GM12878 (cell line): ENCODE results near the gene CDH18. TPM values are rescaled to one million over a fixed set of nuclear protein-coding genes. Genes with fewer than 3 reads are reported as not detected.

Experiments
- ATAC-seq: fragments of 200-7000 bp; cut with Tn5 transposase; 3 replicates; pipeline ENCODE4 v1.9.1; 2020; ENCODE audit warnings: mild to moderate bottlenecking, moderate library complexity
- BruUV-seq: library from RNA; stranded (reverse); fragments of 400-500 nt; replicated peaks from 2 replicates; lab custom pipeline; 2021; lab: Mats Ljungman, UMichigan
- CTCF ChIA-PET: fragments of 300-600 bp; sonication (Branson Sonifier 250); formaldehyde crosslinking; extraction: SDS; loops from one replicate; lab custom pipeline; 2021; ENCODE audit warnings: inconsistent platforms; lab: Yijun Ruan, JAX
- POLR2A ChIA-PET: fragments of 350-600 bp; formaldehyde crosslinking; extraction: SDS; loops from one replicate; lab custom pipeline; 2021; ENCODE audit warnings: inconsistent platforms; lab: Charles Lee
- RAD21 ChIA-PET: fragments of 300-600 bp; sonication (Branson Sonifier 250); formaldehyde crosslinking; loops from one replicate; lab custom pipeline; 2023; ENCODE audit warnings: antibody characterized with exemption; ENCODE audit not compliant: unreplicated experiment; lab: Charles Lee
- SMC1A ChIA-PET: fragments of 300-600 bp; sonication (Branson Sonifier 250); formaldehyde crosslinking; loops from one replicate; lab custom pipeline; 2023; ENCODE audit not compliant: unreplicated experiment, uncharacterized antibody; lab: Charles Lee
- DNase-seq: peaks from one replicate; pipeline ENCODE4 v3.0.0-alpha.2; 2011; ENCODE audit warnings: low read depth, low spot score
- FAIRE-seq: peaks from 3 replicates; lab custom pipeline; 2011; peaks lifted over from hg19 to GRCh38; lab: Jason Lieb, UNC
- H2AFZ ChIP-seq: 2 replicates; pipeline ENCODE4 v1.6.0; 2011; ENCODE audit warnings: low read depth, low read length, control low read depth; ENCODE audit not compliant: control insufficient read depth
- H3K27ac ChIP-seq: 2 replicates; pipeline ENCODE4 v1.5.1; 2011; ENCODE audit warnings: control low read depth; ENCODE audit not compliant: control insufficient read depth, insufficient read depth
- H3K27me3 ChIP-seq, 2 experiments: replicated peaks in 1 of 2; 2 replicates each; pipeline versions ENCODE4 v1.6.0 to v1.6.1; 2011; ENCODE audit warnings: low read length in 1 of 2; ENCODE audit not compliant: control insufficient read depth in 2 of 2, insufficient read depth in 2 of 2
- H3K36me3 ChIP-seq, 2 experiments: 2 replicates each; pipeline ENCODE4 v1.5.1; 2011; ENCODE audit warnings: low read length in 1 of 2; ENCODE audit not compliant: control insufficient read depth in 2 of 2, insufficient read depth in 2 of 2
- H3K4me1 ChIP-seq: 2 replicates; pipeline ENCODE4 v1.6.1; 2011; ENCODE audit warnings: mild to moderate bottlenecking, low read length, moderate library complexity, mixed read lengths; ENCODE audit not compliant: control insufficient read depth, insufficient read depth
- H3K4me2 ChIP-seq: 2 replicates; pipeline ENCODE4 v1.6.0; 2011; ENCODE audit warnings: control low read depth; ENCODE audit not compliant: control insufficient read depth, insufficient read depth
- H3K4me3 ChIP-seq: fragments of 200-600 bp; sonication (generic); 2 replicates; pipeline ENCODE4 v1.5.1; 2016
- H3K79me2 ChIP-seq: 2 replicates; pipeline ENCODE4 v1.6.0; 2011; ENCODE audit warnings: low read length; ENCODE audit not compliant: control insufficient read depth, insufficient read depth
- H3K9ac ChIP-seq: 2 replicates; pipeline ENCODE4 v1.8.0; 2011; ENCODE audit warnings: low read length, control low read depth, mixed read lengths; ENCODE audit not compliant: control insufficient read depth, insufficient read depth
- H3K9me3 ChIP-seq: replicated peaks from 3 replicates; pipeline ENCODE4 v1.5.1; 2011; ENCODE audit warnings: mild to moderate bottlenecking, low read length; ENCODE audit not compliant: control insufficient read depth, insufficient read depth
- H4K20me1 ChIP-seq: 2 replicates; pipeline ENCODE4 v1.6.0; 2011; ENCODE audit not compliant: control insufficient read depth, insufficient read depth
- BCL3 ChIP-seq: IDR thresholded peaks from 2 replicates; pipeline ENCODE4 v1.6.1; 2011; ENCODE audit warnings: borderline replicate concordance, low read depth, mild to moderate bottlenecking, moderate library complexity, low read length; ENCODE audit not compliant: insufficient read depth, poor library complexity, severe bottlenecking
- CEBPZ ChIP-seq: fragments of 150-350 bp; IDR thresholded peaks from 2 replicates; pipeline ENCODE4 v1.6.1; 2016; ENCODE audit warnings: low read depth, low read length
- CREM ChIP-seq: IDR thresholded peaks from 2 replicates; pipeline ENCODE4 v1.6.1; 2014; ENCODE audit warnings: antibody characterized with exemption, low read depth
- KLF5 ChIP-seq: fragments of 450-650 bp; IDR thresholded peaks from 2 replicates; pipeline ENCODE4 v1.6.1; 2014; ENCODE audit warnings: mild to moderate bottlenecking; ENCODE audit not compliant: partially characterized antibody
- MYC ChIP-seq: IDR thresholded peaks from 2 replicates; pipeline ENCODE4 v1.6.1; 2011; ENCODE audit warnings: mild to moderate bottlenecking, low read length, moderate library complexity, inconsistent platforms; ENCODE audit not compliant: insufficient read depth, insufficient replicate concordance, insufficient read length, severe bottlenecking
- NFXL1 ChIP-seq: fragments of 450-650 bp; IDR thresholded peaks from 2 replicates; pipeline ENCODE4 v1.6.1; 2017; ENCODE audit warnings: antibody characterized with exemption, mild to moderate bottlenecking, borderline replicate concordance
- PKNOX1 ChIP-seq: fragments of 450-650 bp; IDR thresholded peaks from 2 replicates; pipeline ENCODE4 v1.6.1; 2016; ENCODE audit warnings: mild to moderate bottlenecking
- RAD21 ChIP-seq: IDR thresholded peaks from 2 replicates; pipeline ENCODE4 v1.6.1; 2011; ENCODE audit warnings: mild to moderate bottlenecking, low read depth, low read length, moderate library complexity; ENCODE audit not compliant: insufficient read depth
- RCOR1 ChIP-seq: conservative IDR thresholded peaks from 2 replicates; pipeline ENCODE4 v1.6.1; 2012; ENCODE audit warnings: low read depth, low read length, improper control_type of control experiment
- SMAD1 ChIP-seq: fragments of 450-650 bp; IDR thresholded peaks from 2 replicates; pipeline ENCODE4 v1.6.1; 2018; ENCODE audit warnings: mild to moderate bottlenecking, low read depth; ENCODE audit not compliant: partially characterized antibody
- SUZ12 ChIP-seq: fragments of 200-600 bp; sonication (generic); IDR thresholded peaks from one replicate; pipeline ENCODE4 v1.6.1; 2018; ENCODE audit warnings: antibody characterized with exemption, mild to moderate bottlenecking; ENCODE audit not compliant: unreplicated experiment
- ZNF687 ChIP-seq: fragments of 450-650 bp; IDR thresholded peaks from 2 replicates; pipeline ENCODE4 v1.6.1; 2017; ENCODE audit warnings: mild to moderate bottlenecking, moderate library complexity
- WGBS: methylation state at CpG from one replicate; pipeline ENCODE4 v1.1.6; 2016; ENCODE audit warnings: low lambda C conversion rate; ENCODE audit not compliant: insufficient replicate concordance, insufficient coverage; ENCODE audit errors: missing lambda C conversion rate; 5-methylcytosine and 5-hydroxymethylcytosine counted together
- in situ Hi-C: fragments of 300-500 bp; cut with MboI; formaldehyde crosslinking; loops from 9 replicates; pipeline ENCODE4 v1.14.3; 2018; ENCODE audit warnings: mixed read lengths
- intact Hi-C: fragments of 100-400 bp; cut with micrococcal nuclease; formaldehyde crosslinking; loops from one replicate; pipeline ENCODE4 v1.14.2; 2022; ENCODE audit not compliant: unreplicated experiment
- polyA plus RNA-seq, 11 experiments: library from polyadenylated mRNA; depleted of rRNA in 4 of 11; unstranded in 6 of 11; stranded (reverse) in 5 of 11; fragments of >200 nt; fragmentation: Nextera tagmentation in 4 of 11; fragmentation: Illumina TruSeq in 1 of 11; extraction: Ambion mirVana in 4 of 11; extraction: Trizol in 1 of 11; gene quantifications; 1 replicate in 1 of 11; 2 replicates in 10 of 11; pipeline versions ENCODE4 v1.2.1 to v1.2.3, GENCODE V29; 2011 to 2016; ENCODE audit warnings: inconsistent platforms in 2 of 11, missing spikeins in 2 of 11, low read depth in 1 of 11
- total RNA-seq, 4 experiments: library from RNA; depleted of rRNA in 3 of 4; stranded (reverse); fragments of >200 nt in 3 of 4; fragmentation: Illumina TruSeq in 1 of 4; extraction: Trizol in 1 of 4; gene quantifications; 2 replicates each; pipeline versions ENCODE4 v1.2.1 to v1.2.3, GENCODE V29; 2013 to 2021

CDH18 gene
- total and polyA plus RNA-seq, 10 of the 15 experiments (the other 5 are each of a cell fraction or from before 2014, with no cell fraction given), result 0.41 TPM; not detected in 9

- no peak for TF ChIP-seq CEBPZ
- no peak for TF ChIP-seq PKNOX1
- no peak for TF ChIP-seq ZNF687
These were observed 129.0 kb downstream of the CDH18 start (continued) for GRCh38 chr5:19859020-19859419.

GRCh38 chr5:19855931-19856330 is 132.1 kb downstream of the CDH18 start:
- H3K4me2 ChIP-seq, result no peak overlapping the region
- no peaks in the 10 kb centered on the region for H3K79me2 ChIP-seq
- intact Hi-C loops (no loop called here), in situ Hi-C loops (no loop called here)
- H3K27ac ChIP-seq, result no peak overlapping the region
- CTCF ChIA-PET, result no interaction called here
- WGBS, result 29% methylated on average over 3 of the region's 3 CpGs
- FAIRE-seq (no peak), DNase-seq (no peak), ATAC-seq (no peak)
- no peaks in the 10 kb centered on the region for H3K36me3 ChIP-seq
- no peak overlapping the region for H2AFZ ChIP-seq
- H3K9ac ChIP-seq, result no peak overlapping the region
- H4K20me1 ChIP-seq, result no peaks in the 10 kb centered on the region
- H3K4me1 ChIP-seq, result no peaks in the 10 kb centered on the region
- BruUV-seq, result no TSS peak
- RAD21 ChIA-PET, result no interaction called here
- no peak overlapping the region for H3K4me3 ChIP-seq
- SMC1A ChIA-PET, result no interaction called here
- H3K27me3 ChIP-seq, result no peaks in the 10 kb centered on the region
- no peaks in the 10 kb centered on the region for H3K9me3 ChIP-seq
- POLR2A ChIA-PET, result no interaction called here
- TF ChIP-seq RAD21, result no peak
- TF ChIP-seq BCL3, result no peak
- no peak for TF ChIP-seq NFXL1
- TF ChIP-seq CREM, result no peak
- TF ChIP-seq SUZ12, result no peak
- TF ChIP-seq MYC, result no peak
- TF ChIP-seq KLF5, result no peak
- TF ChIP-seq SMAD1, result no peak
- no peak for TF ChIP-seq RCOR1
